K562 (cell line): ENCODE data around the gene PGP. TPM values are rescaled to one million over a fixed set of nuclear protein-coding genes. Genes with fewer than 3 reads are reported as not detected.

Source experiments
- ATAC-seq: fragments of 200-7000 bp; cut with Tn5 transposase; 3 replicates; pipeline ENCODE4 v1.9.1; 2020; ENCODE audit warnings: moderate library complexity
- BruUV-seq: library from RNA; stranded (reverse); fragments of 400-500 nt; replicated peaks from 2 replicates; lab custom pipeline; 2021; lab: Mats Ljungman, UMichigan
- CTCF ChIA-PET: fragments of 300-600 bp; formaldehyde crosslinking; extraction: SDS; loops from one replicate; lab custom pipeline; 2021; ENCODE audit warnings: low intra/inter-chr PET ratio; lab: Yijun Ruan, JAX
- POLR2A ChIA-PET: fragments of 300-600, 350-650 bp; sonication (Branson Sonifier 250); formaldehyde crosslinking; extraction: SDS; loops from one replicate; lab custom pipeline; 2021; ENCODE audit warnings: antibody characterized with exemption, inconsistent platforms; lab: Yijun Ruan, JAX
- DNase-seq, 4 experiments: peaks; one replicate each; pipeline versions ENCODE4 v3.0.0 to v3.0.0-alpha.2; 2011 to 2018; ENCODE audit warnings: low spot score in 3 of 4, mixed read lengths in 3 of 4; ENCODE audit errors: extremely low read depth in 1 of 4
- FAIRE-seq: peaks from 2 replicates; lab custom pipeline; 2011; peaks lifted over from hg19 to GRCh38; lab: Jason Lieb, UNC
- H2AFZ ChIP-seq: 2 replicates; pipeline ENCODE4 v1.6.0; 2011; ENCODE audit warnings: low read depth, low read length, control low read depth, inconsistent platforms
- H3K27ac ChIP-seq: fragments of 200-600 bp; 3 replicates; pipeline ENCODE4 v1.8.0; 2011; ENCODE audit warnings: low read depth, mild to moderate bottlenecking, control low read depth, inconsistent platforms, low read length, moderate library complexity, mixed read lengths; ENCODE audit errors: extremely low read depth
- H3K27me3 ChIP-seq, 2 experiments: fragments of 300-600 bp in 1 of 2; 2 replicates in 1 of 2; 3 replicates in 1 of 2; pipeline versions ENCODE4 v1.6.0 to v1.8.0; 2011; ENCODE audit warnings: inconsistent platforms in 2 of 2, low read length in 2 of 2, mild to moderate bottlenecking in 1 of 2, mixed read lengths in 1 of 2, moderate library complexity in 1 of 2; ENCODE audit not compliant: control insufficient read depth in 2 of 2, insufficient read depth in 2 of 2
- H3K36me3 ChIP-seq: fragments of 300-600 bp; 3 replicates; pipeline ENCODE4 v1.8.0; 2011; ENCODE audit warnings: mild to moderate bottlenecking, low read length, inconsistent platforms; ENCODE audit not compliant: control insufficient read depth, insufficient read depth
- H3K4me1 ChIP-seq, 2 experiments: fragments of 200-600 bp in 1 of 2; replicated peaks in 1 of 2; 2 replicates in 1 of 2; 3 replicates in 1 of 2; pipeline versions ENCODE4 v1.5.1 to v1.8.0; 2011; ENCODE audit warnings: inconsistent platforms in 2 of 2, low read length in 2 of 2, mild to moderate bottlenecking in 1 of 2, mixed read lengths in 1 of 2, moderate library complexity in 1 of 2; ENCODE audit not compliant: control insufficient read depth in 2 of 2, insufficient read depth in 2 of 2
- H3K4me2 ChIP-seq: 2 replicates; pipeline ENCODE4 v1.6.1; 2011; ENCODE audit warnings: low read length, control low read depth, inconsistent platforms, mixed read lengths; ENCODE audit not compliant: insufficient read depth
- H3K4me3 ChIP-seq: fragments of 200-600 bp; sonication (generic), shearing (Covaris generic); 2 replicates; pipeline ENCODE4 v1.5.1; 2016; ENCODE audit warnings: control low read depth, inconsistent platforms
- H3K79me2 ChIP-seq: fragments of 200-600 bp; 3 replicates; pipeline ENCODE4 v1.8.0; 2011; ENCODE audit warnings: low read length, inconsistent platforms; ENCODE audit not compliant: control insufficient read depth, insufficient read depth
- H3K9ac ChIP-seq, 2 experiments: 2 replicates each; pipeline versions ENCODE4 v1.6.0 to v1.6.1; 2011; ENCODE audit warnings: low read depth in 2 of 2, low read length in 2 of 2, control low read depth in 1 of 2, inconsistent platforms in 1 of 2, mild to moderate bottlenecking in 1 of 2, mixed read lengths in 1 of 2; ENCODE audit not compliant: insufficient read depth in 1 of 2
- H3K9me1 ChIP-seq: one replicate; pipeline ENCODE4 v1.6.0; 2011; ENCODE audit warnings: inconsistent platforms, mild to moderate bottlenecking, low read length, moderate library complexity; ENCODE audit not compliant: control insufficient read depth, insufficient read depth
- H3K9me3 ChIP-seq: replicated peaks from 2 replicates; pipeline ENCODE4 v1.5.1; 2011; ENCODE audit warnings: low read depth, low read length, inconsistent platforms; ENCODE audit not compliant: control insufficient read depth, insufficient read depth
- H4K20me1 ChIP-seq: replicated peaks from 2 replicates; pipeline ENCODE4 v1.6.1; 2011; ENCODE audit warnings: low read length, inconsistent platforms, mixed read lengths; ENCODE audit not compliant: control insufficient read depth, insufficient read depth
- FOSL1 ChIP-seq: fragments of 200-800 bp; sonication (Bioruptor generic); conservative IDR thresholded peaks from 2 replicates; pipeline ENCODE4 v1.6.1; 2016; ENCODE audit warnings: missing genetic modification characterization, missing compliant biosample characterization
- FOXJ3 ChIP-seq: sonication (generic); formaldehyde crosslinking; IDR thresholded peaks from 2 replicates; pipeline ENCODE4 v1.4.0; 2020; ENCODE audit warnings: mild to moderate bottlenecking, missing genetic modification reagents
- HDGF ChIP-seq: fragments of 450-650 bp; IDR thresholded peaks from 2 replicates; pipeline ENCODE4 v1.6.1; 2016
- HNRNPLL ChIP-seq: fragments of 200-400 bp; formaldehyde crosslinking; IDR thresholded peaks from 2 replicates; pipeline ENCODE4 v1.6.1; 2017; ENCODE audit warnings: low read length, low read depth, mild to moderate bottlenecking; ENCODE audit not compliant: poor library complexity, severe bottlenecking
- NEUROD1 ChIP-seq: fragments of 150-350 bp; IDR thresholded peaks from 2 replicates; pipeline ENCODE4 v1.6.1; 2014; ENCODE audit warnings: borderline replicate concordance, low read length, low read depth; ENCODE audit not compliant: partially characterized antibody
- ZNF253 ChIP-seq: fragments of 250-450 bp; sonication (Bioruptor Pico); conservative IDR thresholded peaks from 2 replicates; pipeline ENCODE4 v1.6.1; 2021; ENCODE audit warnings: mild to moderate bottlenecking
- ZNF311 ChIP-seq: fragments of 250-450 bp; sonication (Bioruptor Pico); IDR thresholded peaks from 2 replicates; pipeline ENCODE4 v1.4.0; 2020; ENCODE audit warnings: mild to moderate bottlenecking, moderate library complexity
- WGBS: fragments of 100-300 bp; shearing (Covaris generic); methylation state at CpG from one replicate; pipeline ENCODE4 v1.1.6; 2016; ENCODE audit warnings: low coverage, mixed read lengths; ENCODE audit not compliant: insufficient coverage; ENCODE audit errors: missing lambda C conversion rate; 5-methylcytosine and 5-hydroxymethylcytosine counted together
- in situ Hi-C: fragments of 300-500 bp; cut with MboI; formaldehyde crosslinking; loops from 4 replicates; pipeline ENCODE4 v1.15.0; 2018; ENCODE audit warnings: inconsistent platforms, mixed read lengths
- intact Hi-C: fragments of 100-400 bp; cut with micrococcal nuclease; formaldehyde crosslinking; loops from 2 replicates; pipeline ENCODE4 v1.14.2; 2022
- polyA plus RNA-seq, 8 experiments: library from polyadenylated mRNA; depleted of rRNA in 4 of 8; stranded (reverse) in 5 of 8; unstranded in 3 of 8; fragments of >200 nt; fragmentation: Nextera tagmentation in 2 of 8; fragmentation: Illumina TruSeq in 1 of 8; extraction: Ambion mirVana in 2 of 8; extraction: Trizol in 1 of 8; gene quantifications; 2 replicates each; pipeline versions ENCODE4 v1.2.1 to v1.2.3, GENCODE V29; 2011 to 2014; ENCODE audit warnings: inconsistent platforms in 1 of 8, missing spikeins in 1 of 8
- total RNA-seq, 7 experiments: library from RNA; depleted of rRNA in 6 of 7; stranded (reverse); fragments of >200 nt in 6 of 7; fragmentation: Illumina TruSeq in 2 of 7; extraction: Trizol in 2 of 7; gene quantifications; 2 replicates each; pipeline versions ENCODE4 v1.2.1 to v1.2.3, GENCODE V29; 2011 to 2021; ENCODE audit warnings: low replicate concordance in 1 of 7
- TF ChIP-seq, protein P1 (sequence below): fragments of 450-650 bp; IDR thresholded peaks from 2 replicates; pipeline ENCODE4 v1.6.1; 2017; ENCODE audit warnings: antibody characterized with exemption, mild to moderate bottlenecking

Gene PGP
- total and polyA plus RNA-seq, 9 of the 15 experiments (the other 6 are each of a cell fraction or from before 2014, with no cell fraction given), result 1.1 to 57.6 (median 19.6) TPM

GRCh38 chr16:2256531-2257140, 42.0 kb upstream of the PGP start:
- WGBS, result 97% methylated on average over 12 of the region's 12 CpGs
- ATAC-seq (no peak), FAIRE-seq (no peak), DNase-seq (no peak)
- Histone ChIP-seq H3K36me3 (peaks cover 98% of the 10 kb centered on the region), H3K79me2 (peaks cover 26% of the 10 kb centered on the region), H3K4me3 (no peak overlapping the region), H3K4me1 (peaks cover 8 to 11% of the 10 kb centered on the region in 2 experiments), H3K4me2 (no peak overlapping the region), H3K9ac (peak overlapping the region in 1 of 2 experiments; percentile 21; a peak in 1 of 4 replicates), H2AFZ (no peak overlapping the region), H3K27me3 (no peaks in the 10 kb centered on the region), H3K9me3 (no peaks in the 10 kb centered on the region), H3K27ac (no peak overlapping the region), H4K20me1 (0 out of 2 replicates have a peak, but pooled peaks cover 3% of the 10 kb centered on the region), H3K9me1 (no peaks in the 10 kb centered on the region)
- intact Hi-C loops, result no loop called here
- in situ Hi-C loops, result no loop called here
- no peak for TF ChIP-seq HDGF
- TF ChIP-seq, protein P1, sequence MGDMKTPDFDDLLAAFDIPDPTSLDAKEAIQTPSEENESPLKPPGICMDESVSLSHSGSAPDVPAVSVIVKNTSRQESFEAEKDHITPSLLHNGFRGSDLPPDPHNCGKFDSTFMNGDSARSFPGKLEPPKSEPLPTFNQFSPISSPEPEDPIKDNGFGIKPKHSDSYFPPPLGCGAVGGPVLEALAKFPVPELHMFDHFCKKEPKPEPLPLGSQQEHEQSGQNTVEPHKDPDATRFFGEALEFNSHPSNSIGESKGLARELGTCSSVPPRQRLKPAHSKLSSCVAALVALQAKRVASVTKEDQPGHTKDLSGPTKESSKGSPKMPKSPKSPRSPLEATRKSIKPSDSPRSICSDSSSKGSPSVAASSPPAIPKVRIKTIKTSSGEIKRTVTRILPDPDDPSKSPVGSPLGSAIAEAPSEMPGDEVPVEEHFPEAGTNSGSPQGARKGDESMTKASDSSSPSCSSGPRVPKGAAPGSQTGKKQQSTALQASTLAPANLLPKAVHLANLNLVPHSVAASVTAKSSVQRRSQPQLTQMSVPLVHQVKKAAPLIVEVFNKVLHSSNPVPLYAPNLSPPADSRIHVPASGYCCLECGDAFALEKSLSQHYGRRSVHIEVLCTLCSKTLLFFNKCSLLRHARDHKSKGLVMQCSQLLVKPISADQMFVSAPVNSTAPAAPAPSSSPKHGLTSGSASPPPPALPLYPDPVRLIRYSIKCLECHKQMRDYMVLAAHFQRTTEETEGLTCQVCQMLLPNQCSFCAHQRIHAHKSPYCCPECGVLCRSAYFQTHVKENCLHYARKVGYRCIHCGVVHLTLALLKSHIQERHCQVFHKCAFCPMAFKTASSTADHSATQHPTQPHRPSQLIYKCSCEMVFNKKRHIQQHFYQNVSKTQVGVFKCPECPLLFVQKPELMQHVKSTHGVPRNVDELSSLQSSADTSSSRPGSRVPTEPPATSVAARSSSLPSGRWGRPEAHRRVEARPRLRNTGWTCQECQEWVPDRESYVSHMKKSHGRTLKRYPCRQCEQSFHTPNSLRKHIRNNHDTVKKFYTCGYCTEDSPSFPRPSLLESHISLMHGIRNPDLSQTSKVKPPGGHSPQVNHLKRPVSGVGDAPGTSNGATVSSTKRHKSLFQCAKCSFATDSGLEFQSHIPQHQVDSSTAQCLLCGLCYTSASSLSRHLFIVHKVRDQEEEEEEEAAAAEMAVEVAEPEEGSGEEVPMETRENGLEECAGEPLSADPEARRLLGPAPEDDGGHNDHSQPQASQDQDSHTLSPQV, result no peak
- TF ChIP-seq FOXJ3 (CRISPR knock-in tag), result no peak
- TF ChIP-seq FOSL1 (tag), result no peak
- no peak for TF ChIP-seq HNRNPLL
- no peak for TF ChIP-seq ZNF311 (CRISPR knock-in tag)
- no peak for TF ChIP-seq ZNF253 (CRISPR knock-in tag)
- no peak for TF ChIP-seq NEUROD1
- ChIA-PET POLR2A (interaction anchor here (0.5 to 3.4 kb wide), 9 partner anchors 10 to 1084 kb away, joined by 3 to 14 read pairs (median 3); partner anchors contain the start of genes KCTD5, RNPS1 and TRAF7), CTCF (no interaction called here)
- no TSS peak for BruUV-seq
